Germinal center (tissue), 1 donor: Measurements from ENCODE around the gene CAPN15.

Source experiments
- DNase-seq: peaks from one replicate; pipeline ENCODE4 v3.0.0; 2012; ENCODE audit warnings: mixed read lengths, low spot score

Gene CAPN15

DNA sequence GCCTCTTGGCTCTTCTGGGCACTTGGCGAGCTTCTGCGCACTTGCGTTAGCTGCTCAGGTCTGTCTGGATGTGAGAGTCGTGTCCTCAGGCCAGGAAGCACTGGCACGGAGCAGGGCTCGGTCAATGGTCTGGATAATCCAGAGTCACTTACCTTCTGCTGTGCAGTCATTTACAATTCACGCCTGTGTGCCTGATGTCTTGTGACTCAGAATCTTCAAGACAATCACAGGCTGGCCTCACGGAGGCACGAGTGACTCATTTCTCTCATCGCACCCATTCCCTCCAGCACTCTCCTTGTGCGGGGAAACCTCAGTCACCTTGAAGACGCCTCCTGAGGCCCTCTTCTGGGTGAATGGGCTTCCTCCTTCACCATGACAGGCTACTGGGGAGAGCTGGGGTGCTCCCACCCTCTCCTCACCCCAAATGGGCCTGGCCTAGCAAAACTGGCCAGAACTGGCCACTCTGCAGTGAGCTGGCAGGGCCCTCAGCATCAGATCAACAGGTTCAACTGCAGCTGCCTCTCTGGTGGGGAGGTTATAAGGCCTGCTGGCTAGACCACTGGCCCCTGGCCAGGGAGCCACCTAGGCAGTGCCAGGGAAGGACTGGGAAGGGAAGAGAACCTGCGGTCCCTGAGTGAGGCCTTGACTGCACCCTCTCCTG, 1.9 kb upstream of the CAPN15 start:
- no peak for DNase-seq

DNA sequence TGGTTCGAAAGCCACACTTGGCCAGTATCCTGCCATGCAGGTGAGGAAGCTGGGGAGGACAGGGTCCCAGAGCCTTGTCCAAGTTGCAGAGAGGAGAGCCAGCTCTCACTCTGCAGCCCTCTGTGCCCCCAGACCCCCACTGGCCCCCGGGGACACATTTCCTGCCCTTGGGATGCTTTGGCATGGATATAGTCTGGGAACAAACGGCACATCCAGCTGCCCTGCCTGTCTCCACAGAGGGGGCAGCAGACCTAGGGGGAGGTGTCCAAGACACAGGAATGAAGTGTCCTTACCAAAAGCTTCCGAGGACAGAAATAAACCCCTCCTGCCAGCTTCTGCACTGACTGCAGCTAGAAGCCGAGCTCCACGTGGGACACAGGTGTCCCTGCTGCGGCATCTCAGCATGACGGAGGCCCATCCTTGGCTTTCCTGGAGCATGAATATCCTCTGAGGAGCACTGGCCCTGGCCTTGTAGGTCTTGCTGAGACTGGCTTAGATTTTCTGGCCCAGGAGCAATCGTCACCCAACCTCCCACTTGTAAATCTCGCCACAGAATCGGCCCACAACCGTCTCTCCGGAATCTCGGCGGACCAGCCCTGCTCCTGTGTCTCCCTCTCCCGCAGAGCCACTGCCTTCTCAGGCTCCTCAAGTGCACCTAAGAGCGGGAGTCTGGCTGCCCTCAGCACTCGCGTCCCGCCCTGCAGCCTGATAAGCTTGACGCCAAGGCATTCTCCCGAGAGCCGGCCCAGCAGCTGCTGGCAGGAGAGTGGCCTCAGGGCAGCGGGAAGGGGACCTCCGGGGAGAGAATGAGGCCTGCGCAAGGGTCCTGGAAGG, 1.1 kb upstream of the CAPN15 start:
- no peak for DNase-seq

DNA sequence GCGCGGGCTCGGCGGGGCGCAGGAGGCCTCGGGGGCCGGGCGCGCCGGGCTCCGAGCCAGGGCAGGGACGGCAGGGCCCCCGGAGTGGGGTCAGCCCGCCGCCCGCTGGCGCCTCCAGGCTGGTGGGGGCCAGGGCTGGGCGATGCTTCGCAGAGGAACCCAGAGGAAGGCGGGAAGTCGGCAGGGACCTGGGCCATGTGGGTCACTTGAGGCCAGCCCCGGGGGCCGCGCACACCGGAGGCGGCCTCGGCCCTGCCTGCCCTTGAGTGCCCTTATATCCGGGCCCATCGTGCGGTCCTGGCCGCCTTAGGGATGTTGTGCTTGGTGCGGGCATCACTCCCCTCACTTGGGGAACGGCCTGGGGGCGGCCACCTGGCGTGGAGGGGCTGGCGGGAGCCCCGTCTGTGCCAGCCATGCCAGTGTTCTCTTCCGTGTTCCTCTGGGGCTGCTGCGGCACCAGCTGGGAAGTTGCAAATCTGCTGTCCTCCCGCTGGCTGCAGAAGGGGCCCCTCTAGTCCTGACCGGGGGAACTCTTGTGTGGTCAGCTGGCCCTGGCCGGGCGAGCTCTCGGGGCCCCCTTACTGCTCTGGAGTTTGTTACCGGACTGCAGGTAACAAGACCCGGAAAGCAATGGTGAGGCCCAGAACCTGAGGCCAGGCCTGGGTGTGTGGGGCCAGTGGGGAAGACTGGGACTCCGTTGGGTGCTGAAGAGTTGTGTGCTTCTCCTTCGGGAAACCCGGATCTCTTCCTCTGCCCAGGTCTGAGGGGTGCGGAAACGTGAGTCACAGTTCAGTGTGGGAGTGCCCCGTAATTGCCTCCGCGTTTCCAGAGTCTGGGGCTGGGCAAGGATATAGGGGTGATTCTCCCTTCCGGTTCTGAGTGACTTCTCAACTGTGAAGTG, 849 bp downstream of the CAPN15 start:
- no peak for DNase-seq

DNA sequence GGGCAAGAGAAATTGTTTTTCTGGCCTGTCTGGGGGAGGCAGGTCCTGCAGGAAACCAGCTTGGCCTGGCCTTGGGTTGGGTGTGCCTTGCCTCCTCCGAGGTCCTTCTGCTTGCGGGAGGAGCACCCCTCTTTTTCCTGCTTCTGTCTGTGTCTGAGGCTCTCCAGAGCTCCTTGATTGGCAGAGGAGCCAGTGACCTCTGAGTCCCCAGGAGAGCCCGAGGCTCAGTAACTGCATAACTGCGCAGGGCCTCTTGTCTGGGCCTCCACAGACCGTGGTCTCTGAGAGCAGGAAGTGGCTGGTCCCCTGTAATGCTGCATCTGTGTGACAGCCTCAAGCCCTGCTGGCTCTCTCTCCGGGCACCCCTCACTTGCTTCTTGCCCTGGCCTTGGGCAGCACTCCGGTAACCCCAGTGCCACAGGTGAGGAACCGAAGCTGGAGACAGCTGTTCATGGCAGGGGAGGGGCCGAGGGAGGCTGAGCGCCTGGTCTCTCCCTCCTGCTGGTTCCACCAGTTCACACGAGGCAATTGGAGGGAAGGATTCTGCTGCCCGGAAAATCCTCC, 1.6 kb downstream of the CAPN15 start:
- DNase-seq, result no peak

DNA sequence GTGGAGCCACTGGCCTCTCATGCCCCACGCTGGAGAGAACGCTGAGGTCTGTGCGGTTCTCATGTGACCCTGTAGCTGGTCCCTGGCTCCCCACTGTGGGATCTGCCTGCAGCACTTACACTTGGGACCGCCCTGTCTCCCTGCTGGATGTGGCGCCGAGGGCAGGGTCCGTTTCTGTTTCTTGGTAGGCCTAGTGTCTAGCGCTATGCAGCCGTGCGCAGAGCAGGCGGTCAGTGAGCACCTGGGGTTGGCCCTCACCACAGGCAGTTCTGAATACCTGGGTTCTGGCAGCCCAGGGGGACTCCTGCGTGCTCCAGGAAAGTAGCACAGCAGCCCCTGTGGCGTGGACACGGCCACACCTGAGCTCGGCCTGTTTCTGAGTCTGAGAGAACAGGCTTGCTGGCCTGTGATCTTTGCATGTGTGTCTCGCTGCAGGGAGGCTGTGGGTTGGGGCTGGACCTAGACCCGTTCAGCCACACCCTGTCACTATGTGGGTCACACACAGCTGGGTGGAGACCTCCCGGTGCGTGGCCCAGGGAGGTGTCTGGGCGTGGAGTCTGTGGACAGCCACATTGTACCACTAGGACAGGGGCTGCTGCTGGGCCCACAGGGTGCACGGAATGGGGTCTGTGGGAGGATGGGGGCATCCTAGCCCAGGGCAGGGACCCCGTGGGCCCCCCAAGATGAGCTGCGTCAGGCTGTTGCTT, 2.8 kb downstream of the CAPN15 start:
- no peak for DNase-seq

DNA sequence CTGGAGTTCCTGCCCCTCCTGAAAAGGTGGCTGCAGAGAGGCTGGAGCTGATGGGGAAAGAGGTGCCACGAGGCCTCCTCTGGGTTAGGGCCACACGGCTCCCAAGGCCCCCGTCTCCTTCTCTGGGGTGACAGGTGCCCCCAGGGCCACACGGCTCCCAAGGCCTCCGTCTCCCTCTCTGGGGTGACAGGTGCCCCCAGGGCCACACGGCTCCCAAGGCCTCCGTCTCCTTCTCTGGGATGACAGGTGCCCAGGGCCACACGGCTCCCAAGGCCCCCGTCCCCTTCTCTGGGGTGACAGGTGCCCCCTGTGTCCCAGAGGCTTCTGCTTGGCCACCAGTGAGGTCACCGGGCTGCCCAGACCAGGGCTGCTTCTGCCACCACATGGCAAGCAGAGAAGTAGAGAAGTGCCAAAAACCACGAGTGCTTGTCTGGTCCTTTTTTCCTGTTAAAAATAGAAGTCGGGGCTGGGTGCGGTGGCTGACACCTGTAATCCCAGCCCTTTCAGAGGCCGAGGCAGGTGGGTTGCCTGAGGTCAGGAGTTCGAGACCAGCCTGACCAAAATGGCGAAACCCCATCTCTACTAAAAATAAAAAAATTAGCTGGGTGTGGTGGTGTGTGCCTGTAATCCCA, 4.1 kb downstream of the CAPN15 start:
- no peak for DNase-seq

DNA sequence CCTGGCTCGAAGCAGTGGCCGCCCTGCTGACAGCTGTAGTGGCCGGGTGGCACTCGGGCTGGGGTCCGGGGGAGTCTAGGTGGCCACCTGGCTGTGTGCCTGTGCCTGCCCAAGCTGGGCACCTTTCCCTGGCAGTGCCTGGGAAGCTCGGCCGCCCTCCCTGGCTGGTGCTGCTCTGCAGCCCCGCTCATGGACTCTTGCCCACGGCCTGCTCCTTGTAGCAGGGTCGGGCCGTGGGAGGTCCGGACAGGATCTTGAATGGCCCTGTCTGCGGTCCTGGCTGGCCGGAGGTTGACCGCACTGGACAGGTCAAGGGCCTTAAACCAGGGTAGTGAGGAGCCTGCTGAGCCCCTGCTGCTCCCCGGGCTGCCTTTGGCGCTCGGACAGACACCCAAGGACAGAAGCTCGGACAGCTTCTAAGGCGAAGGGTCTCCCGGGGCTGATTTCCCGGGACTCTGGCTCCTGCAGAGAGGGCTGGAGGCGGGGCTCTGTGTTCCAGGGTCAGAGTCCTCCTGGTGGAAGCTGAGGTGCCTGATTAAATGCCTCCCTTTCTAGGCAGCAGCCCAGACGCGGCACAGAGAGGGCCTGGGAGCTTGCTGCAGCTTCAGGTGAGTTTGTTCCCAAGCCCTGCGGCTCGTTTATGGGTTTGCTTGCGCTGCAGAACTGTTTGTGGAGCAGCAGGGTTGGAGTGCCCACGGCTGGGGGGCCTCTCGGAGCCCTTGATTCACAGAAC, 6.0 kb downstream of the CAPN15 start:
- DNase-seq, result no peak

DNA sequence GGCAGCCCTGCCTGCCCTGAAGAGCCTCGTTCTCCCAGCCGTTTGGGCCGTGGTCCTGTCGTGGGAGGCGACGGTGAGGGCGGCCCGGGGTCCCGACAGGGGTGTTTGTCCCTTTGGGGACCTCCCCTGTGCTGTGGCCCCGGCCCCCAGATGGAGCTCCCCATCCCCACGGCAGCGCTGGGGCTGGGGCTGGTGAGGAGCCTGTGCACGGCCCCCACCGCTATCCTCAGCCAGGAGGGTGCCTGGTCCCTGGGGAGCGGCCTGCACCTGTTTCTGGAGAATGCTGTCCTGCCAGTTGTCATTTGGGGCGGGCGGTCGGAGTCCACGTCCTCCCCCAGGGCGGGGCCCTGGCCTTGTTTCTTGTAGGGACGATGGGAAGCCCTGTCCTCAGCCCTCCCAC, 6.6 kb downstream of the CAPN15 start:
- DNase-seq, result no peak

DNA sequence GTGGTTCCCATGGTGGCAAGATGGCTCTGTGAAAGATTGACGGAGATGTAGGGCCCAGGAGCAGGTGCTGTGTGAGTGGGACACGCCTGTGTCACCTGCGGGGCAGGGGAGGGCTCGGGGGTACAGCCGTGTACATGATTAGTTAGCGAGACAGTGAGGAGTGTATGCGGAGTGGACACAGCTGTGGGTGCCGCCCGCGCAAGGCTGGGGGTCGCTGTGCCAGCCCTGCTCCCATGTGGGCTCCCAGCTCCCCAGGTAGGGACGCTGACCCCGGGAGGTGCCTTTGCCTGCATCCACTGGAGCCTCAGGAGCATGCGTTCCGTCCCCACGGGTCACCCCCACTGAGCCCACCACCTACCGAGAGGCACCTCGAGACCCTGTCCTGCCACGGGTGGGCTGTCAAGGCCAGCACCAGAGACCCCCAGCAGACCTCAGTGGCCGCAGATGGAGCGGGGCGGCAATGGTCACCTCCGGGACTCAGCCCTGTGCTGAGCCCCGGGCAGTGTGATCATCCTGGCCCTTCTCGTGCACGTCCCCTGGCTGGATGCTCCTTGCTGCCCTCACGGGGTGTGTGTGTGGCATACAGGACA, 7.4 kb downstream of the CAPN15 start:
- DNase-seq, result no peak

DNA sequence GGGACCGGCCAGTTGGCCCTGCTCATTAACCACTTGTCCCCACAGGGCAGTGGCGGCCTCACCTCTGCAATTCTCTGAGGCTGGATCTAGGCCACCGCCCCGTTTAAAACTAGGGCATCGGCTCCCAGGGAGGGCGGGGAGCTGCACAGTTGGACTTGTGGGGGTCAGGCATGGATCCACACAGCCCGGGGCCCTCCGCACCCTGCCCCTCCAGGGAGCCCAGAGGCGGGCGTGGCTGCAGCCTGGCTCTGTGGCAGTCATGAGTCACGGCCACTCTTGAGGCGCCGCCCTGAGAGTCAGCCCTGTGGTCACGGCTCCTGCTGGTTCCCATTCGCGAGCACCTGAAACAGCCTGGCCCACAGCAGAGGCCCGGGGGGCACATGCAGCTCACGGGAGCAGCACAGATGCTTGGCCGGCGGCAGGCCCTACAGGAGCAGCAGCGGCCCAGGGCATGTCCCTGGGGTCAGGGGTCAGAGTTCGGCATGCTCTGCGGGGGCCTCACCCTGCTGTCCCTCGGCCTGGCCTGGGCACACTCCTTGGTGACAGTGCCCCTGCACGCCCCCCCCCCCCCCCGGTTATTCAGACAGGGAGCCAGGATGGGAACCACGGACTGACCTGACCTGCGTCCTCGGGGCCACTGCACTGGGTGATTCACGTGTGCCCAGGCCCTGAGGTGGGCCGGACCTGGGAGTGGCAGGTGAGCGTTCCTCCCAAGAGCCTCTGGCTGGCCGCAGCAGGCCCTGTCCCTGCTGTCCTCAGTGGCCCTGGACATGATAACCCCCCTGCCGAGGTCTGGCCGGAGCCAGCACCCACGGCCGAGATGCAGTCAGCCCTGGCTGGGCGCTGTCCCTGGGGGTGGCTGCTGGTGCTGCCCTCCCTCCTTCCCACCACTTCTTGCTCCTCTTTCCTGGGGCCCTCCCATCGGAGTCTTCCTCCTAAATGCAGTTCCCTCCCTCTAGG, 8.2 kb downstream of the CAPN15 start:
- DNase-seq, result no peak

DNA sequence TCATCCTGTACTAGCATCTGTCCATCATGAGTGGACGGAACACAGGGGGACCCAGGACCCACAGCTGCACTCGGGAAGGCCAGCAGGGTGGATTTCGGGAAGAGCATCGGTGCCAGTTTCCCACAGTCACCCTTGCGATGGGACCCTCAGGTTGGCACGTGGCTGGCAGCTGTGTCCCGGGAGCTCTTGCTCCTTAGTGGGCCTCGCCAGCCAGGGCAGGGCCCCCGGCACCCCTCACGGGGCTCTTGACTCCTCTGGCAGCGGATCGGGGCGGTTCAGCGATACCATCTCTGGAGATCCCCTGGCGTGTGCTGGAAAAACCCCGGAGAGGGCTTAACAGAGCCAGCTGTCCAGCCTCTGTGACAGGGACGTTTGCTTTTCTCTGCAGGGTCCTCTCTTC, 9.2 kb downstream of the CAPN15 start:
- DNase-seq, result no peak

DNA sequence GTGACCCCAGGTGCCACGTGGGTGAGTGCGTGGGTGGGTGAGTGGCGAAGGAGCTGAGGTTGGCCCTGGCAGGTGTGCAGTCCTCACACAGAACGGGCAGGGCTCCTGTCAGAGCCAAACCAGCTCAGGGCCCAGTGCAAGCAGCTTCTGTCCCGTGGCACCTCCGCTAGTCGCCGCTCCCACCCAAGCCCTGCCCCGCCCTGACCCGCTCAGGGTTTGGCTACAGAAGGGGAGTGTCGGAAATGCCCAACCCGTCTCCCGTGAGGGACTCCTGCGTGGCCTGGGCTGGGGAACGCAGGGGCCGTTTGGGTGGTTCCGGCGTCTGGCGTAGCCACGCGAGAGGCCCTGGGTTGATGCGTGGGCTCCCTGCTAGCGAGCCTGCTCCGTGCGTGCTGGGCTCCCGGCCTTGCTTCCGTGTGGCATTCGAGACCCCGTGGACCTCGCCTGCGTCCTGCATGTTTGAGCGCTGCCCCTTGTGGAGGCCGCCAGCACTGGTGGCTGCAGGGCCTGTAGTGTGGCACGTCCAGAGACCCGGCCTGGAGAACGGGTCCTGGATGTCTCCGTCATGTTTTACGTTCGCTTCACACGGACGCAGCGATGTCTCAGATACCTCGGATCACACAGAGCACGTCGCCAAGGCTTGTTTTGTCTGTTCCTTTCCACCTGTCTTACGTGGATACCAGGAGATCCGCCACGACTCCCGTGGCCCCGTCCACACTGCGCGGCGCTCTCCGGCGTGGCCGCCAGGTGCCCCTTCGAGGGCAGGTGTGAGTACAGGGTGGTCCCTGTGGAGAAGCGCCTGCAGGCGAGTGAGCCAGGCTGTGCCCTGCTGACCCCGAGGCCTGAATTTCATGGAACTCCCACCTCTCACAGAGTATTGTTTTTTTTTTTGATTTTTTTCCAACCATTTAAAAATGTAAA, 10.2 kb downstream of the CAPN15 start:
- DNase-seq, result no peak

DNA sequence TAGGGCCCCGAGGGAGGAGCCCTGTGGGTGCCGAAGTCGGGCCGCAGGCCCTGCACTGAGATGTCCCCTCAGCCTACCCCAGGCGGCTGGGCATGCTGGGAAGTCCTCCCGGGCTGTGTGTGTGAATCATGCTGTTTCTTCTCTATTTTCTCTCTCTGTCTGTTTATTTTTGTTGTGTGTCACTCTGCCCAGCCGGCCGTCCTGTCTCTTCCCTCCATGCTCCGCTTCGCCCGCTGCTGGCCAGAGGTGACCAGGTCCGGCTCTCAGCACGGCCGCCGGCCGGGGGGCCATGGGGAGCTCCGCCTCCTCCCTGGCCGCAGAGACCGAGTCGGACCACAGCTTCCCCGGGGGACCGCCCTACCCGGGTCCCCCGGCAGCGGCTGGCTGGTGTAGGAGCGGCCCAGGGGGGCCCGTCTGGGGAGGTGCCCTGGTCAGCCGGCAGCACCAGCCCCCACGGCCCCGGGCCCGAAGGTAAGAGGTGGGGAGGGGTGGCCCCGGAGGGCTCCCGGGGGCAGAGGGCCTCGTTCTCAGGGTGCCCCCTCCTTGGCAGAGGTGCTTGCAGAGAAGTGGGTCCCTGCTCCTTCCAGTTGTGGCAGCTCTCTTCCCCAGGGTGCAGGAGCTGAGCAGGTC, 12.5 kb downstream of the CAPN15 start:
- DNase-seq, result no peak

DNA sequence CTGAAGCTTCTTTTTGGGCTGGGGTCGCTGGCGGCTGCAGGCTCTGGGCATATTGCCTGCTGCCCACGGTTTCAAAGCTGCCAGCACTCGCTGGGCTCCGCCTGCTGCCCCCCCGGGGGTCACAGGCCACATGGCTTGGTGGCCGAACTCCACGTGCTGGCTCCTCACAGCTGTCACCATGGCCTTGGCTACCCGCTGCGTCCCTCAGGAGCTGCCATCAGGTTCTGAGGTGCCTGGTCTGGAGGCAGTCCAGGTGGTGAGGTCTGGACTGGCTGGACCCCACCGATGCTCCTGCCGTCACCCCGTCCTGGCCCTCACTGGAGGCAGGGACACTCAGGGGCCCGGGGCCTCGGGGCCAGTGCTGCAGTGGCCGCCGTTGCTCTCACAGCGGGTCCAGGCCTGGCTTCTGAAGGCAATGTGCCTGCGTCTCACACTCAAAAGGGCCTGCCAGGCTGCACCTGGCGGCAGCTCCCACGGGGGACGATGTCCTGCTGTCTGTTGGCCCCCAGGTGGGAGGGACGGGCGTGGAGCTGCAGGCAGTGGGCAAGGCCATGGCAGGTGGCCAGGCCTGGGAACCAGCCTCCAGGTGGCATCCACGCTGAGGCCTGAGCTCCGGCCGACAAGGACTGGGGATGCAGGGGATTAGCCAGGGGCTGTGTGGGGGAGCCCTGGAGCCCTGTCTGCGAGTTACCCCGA, 13.3 kb downstream of the CAPN15 start:
- DNase-seq, result no peak

DNA sequence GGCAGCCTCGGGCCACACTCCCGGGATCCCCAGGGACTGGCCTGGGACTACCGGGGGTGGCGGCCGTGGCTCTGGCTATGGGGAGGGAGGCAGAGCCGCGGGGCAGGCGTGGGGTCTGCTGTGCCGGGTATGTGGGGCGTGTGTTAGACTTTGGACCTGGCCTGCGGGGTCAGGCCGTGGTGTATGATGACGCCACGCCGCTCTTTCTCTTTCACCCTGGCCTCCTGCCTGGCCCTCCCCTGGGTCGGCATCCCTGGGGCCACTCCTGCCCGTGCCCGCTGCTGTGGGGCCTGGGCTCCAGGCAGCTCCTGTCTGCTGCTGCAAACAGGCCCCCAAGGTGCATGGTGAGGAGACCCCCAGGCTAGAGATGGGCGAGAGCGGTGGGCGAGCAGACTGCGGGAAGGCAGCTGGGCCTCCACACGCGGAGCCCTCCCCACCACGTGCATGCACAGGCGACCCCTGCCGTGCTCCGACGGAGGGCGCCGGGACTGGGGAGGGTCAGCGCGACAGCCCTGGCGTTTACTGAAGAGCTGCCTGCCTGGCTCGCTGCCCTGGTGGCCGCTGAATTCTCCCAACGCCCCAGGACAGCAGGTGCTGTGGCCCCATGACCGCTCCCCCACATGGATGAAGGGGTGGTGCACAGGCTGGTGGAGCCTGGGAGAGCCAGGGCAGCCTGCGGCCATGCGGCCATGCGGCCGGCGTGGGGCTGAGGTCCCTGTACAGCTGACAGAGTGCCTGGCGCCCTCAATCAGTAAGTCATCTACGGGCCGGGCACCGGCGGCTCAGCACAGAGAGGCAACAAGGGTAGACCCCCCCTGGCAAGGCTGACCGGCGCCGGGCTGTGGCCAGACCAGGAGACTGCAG, 16.0 kb downstream of the CAPN15 start:
- no peak for DNase-seq

DNA sequence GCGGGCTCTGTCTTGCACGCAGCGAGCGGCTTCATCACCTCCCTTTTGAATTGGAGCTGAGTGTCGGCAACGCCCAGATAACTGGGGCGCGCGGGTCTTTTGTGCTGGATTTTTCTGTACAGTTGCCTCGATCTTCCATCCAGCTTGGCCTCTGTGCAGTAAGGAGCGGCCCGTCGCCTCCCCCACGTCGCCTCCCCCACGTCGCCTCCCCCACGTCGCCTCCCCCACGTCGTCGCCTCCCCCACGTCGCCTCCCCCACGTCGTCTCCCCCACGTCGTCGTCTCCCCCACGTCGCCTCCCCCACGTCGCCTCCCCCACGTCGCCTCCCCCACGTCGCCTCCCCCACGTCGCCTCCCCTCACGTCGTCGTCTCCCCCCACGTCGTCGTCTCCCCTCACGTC, 17.0 kb downstream of the CAPN15 start:
- no peak for DNase-seq
